Muscle layer of duodenum (tissue), 2 donors: ENCODE data around the gene CMC2.

Source experiments
- H3K27ac ChIP-seq: one replicate; pipeline ENCODE4 v1.7.0; 2013; ENCODE audit warnings: mild to moderate bottlenecking, low read length
- H3K27me3 ChIP-seq: one replicate; pipeline ENCODE4 v1.7.0; 2013; ENCODE audit warnings: low read depth, mild to moderate bottlenecking, control low read depth, low read length
- H3K36me3 ChIP-seq, 2 donors: one replicate each; pipeline ENCODE4 v1.7.0; 2013; ENCODE audit warnings: low read length in 2 of 2, control low read depth in 1 of 2, mild to moderate bottlenecking in 1 of 2; ENCODE audit not compliant: insufficient read depth in 2 of 2, control insufficient read depth in 1 of 2
- H3K4me1 ChIP-seq, 2 donors: one replicate each; pipeline ENCODE4 v1.7.0; 2013; ENCODE audit warnings: low read length in 2 of 2, mild to moderate bottlenecking in 2 of 2, control low read depth in 1 of 2, moderate library complexity in 1 of 2; ENCODE audit not compliant: insufficient read depth in 2 of 2, control insufficient read depth in 1 of 2
- H3K4me3 ChIP-seq, 2 donors: one replicate each; pipeline ENCODE4 v1.7.0; 2013; ENCODE audit warnings: low read length in 2 of 2, low read depth in 1 of 2, mild to moderate bottlenecking in 1 of 2
- H3K9me3 ChIP-seq, 2 donors: one replicate each; pipeline ENCODE4 v1.7.0; 2013; ENCODE audit warnings: low read length in 2 of 2, control low read depth in 1 of 2, mild to moderate bottlenecking in 1 of 2; ENCODE audit not compliant: control insufficient read depth in 1 of 2
- donor health status: healthy.

CMC2 gene

GRCh38 chr16:80971819-80972218 is 34.9 kb downstream of the CMC2 start:
- Histone ChIP-seq H3K27ac (no peak overlapping the region), H3K27me3 (no peaks in the 10 kb centered on the region), H3K4me3 (no peak overlapping the region), H3K4me1 (no peaks in the 10 kb centered on the region), H3K36me3 (peaks cover 0 to 9% of the 10 kb centered on the region in 2 donors), H3K9me3 (no peaks in the 10 kb centered on the region)

GRCh38 chr16:80969114-80969484 is 37.6 kb downstream of the CMC2 start:
- Histone ChIP-seq H3K27ac (no peak overlapping the region), H3K9me3 (no peaks in the 10 kb centered on the region), H3K4me1 (no peaks in the 10 kb centered on the region), H3K4me3 (no peak overlapping the region), H3K27me3 (no peaks in the 10 kb centered on the region), H3K36me3 (peaks cover 0 to 6% of the 10 kb centered on the region in 2 donors)

- Histone ChIP-seq H3K27me3 (no peaks in the 10 kb centered on the region), H3K9me3 (no peaks in the 10 kb centered on the region), H3K4me3 (no peak overlapping the region), H3K36me3 (peaks cover 0 to 6% of the 10 kb centered on the region in 2 donors), H3K27ac (no peak overlapping the region), H3K4me1 (no peaks in the 10 kb centered on the region)
Observed at GRCh38 chr16:80968386-80969113, 38.1 kb downstream of the CMC2 start.

- Histone ChIP-seq H3K27me3 (no peaks in the 10 kb centered on the region), H3K9me3 (no peaks in the 10 kb centered on the region), H3K4me1 (no peaks in the 10 kb centered on the region), H3K27ac (no peak overlapping the region), H3K36me3 (no peaks in the 10 kb centered on the region), H3K4me3 (no peak overlapping the region)
Observed at GRCh38 chr16:80966617-80967016, 40.1 kb downstream of the CMC2 start.

- H3K27ac ChIP-seq = no peak overlapping the region
- no peak overlapping the region for H3K4me3 ChIP-seq
- H3K4me1 ChIP-seq = no peaks in the 10 kb centered on the region
- peaks cover 4 to 10% of the 10 kb centered on the region in 2 donors for H3K9me3 ChIP-seq
- no peaks in the 10 kb centered on the region for H3K27me3 ChIP-seq
- no peaks in the 10 kb centered on the region for H3K36me3 ChIP-seq
Observed at GRCh38 chr16:80964351-80964750, 42.3 kb downstream of the CMC2 start.

GRCh38 chr16:80962879-80963278 is 43.8 kb downstream of the CMC2 start:
- Histone ChIP-seq H3K4me3 (no peak overlapping the region), H3K36me3 (no peaks in the 10 kb centered on the region), H3K9me3 (peaks cover 4 to 23% of the 10 kb centered on the region in 2 donors), H3K27ac (no peak overlapping the region), H3K4me1 (no peaks in the 10 kb centered on the region), H3K27me3 (no peaks in the 10 kb centered on the region)

- Histone ChIP-seq H3K27me3 (no peaks in the 10 kb centered on the region), H3K4me3 (no peak overlapping the region), H3K36me3 (no peaks in the 10 kb centered on the region), H3K4me1 (no peaks in the 10 kb centered on the region), H3K9me3 (peaks cover 4 to 32% of the 10 kb centered on the region in 2 donors), H3K27ac (no peak overlapping the region)
Observed at GRCh38 chr16:80958284-80958683, 48.4 kb downstream of the CMC2 start.

GRCh38 chr16:80954985-80955384 is 51.7 kb downstream of the CMC2 start:
- Histone ChIP-seq H3K4me3 (no peak overlapping the region), H3K36me3 (no peaks in the 10 kb centered on the region), H3K27ac (no peak overlapping the region), H3K9me3 (peaks cover 4 to 30% of the 10 kb centered on the region in 2 donors), H3K4me1 (no peaks in the 10 kb centered on the region), H3K27me3 (no peaks in the 10 kb centered on the region)

GRCh38 chr16:80948886-80949493 is 57.7 kb downstream of the CMC2 start:
- peaks cover 4% of the 10 kb centered on the region for H3K27me3 ChIP-seq
- H3K36me3 ChIP-seq = no peaks in the 10 kb centered on the region
- H3K9me3 ChIP-seq = peaks cover 0 to 3% of the 10 kb centered on the region in 2 donors
- no peaks in the 10 kb centered on the region for H3K4me1 ChIP-seq
- H3K27ac ChIP-seq = no peak overlapping the region
- no peak overlapping the region for H3K4me3 ChIP-seq

GRCh38 chr16:80947708-80948625 is 58.7 kb downstream of the CMC2 start:
- Histone ChIP-seq H3K36me3 (no peaks in the 10 kb centered on the region), H3K27ac (no peak overlapping the region), H3K27me3 (peaks cover 4% of the 10 kb centered on the region)

GRCh38 chr16:80947239-80947638 is 59.4 kb downstream of the CMC2 start:
- no peak overlapping the region for H3K4me3 ChIP-seq
- peaks cover 4% of the 10 kb centered on the region for H3K27me3 ChIP-seq
- H3K9me3 ChIP-seq = peaks cover 0 to 2% of the 10 kb centered on the region in 2 donors
- no peak overlapping the region for H3K27ac ChIP-seq
- no peaks in the 10 kb centered on the region for H3K4me1 ChIP-seq
- no peaks in the 10 kb centered on the region for H3K36me3 ChIP-seq

More at GRCh38 chr16:80947708-80948625, 58.7 kb downstream of the CMC2 start:
- Histone ChIP-seq H3K9me3 (peaks cover 0 to 3% of the 10 kb centered on the region in 2 donors), H3K4me1 (no peaks in the 10 kb centered on the region), H3K4me3 (no peak overlapping the region)
